Neural progenitor cell (in vitro differentiated cells): Measurements from ENCODE around the gene FAM163A.

Source experiments
- CTCF ChIP-seq: fragments of 200-600 bp; sonication (generic); IDR thresholded peaks from 2 replicates; pipeline ENCODE4 v1.5.1; 2017; ENCODE audit warnings: antibody characterized with exemption, mild to moderate bottlenecking
- EZH2phosphoT487 ChIP-seq: fragments of 200-600 bp; sonication (generic); IDR thresholded peaks from 2 replicates; pipeline ENCODE4 v1.6.1; 2017; ENCODE audit warnings: antibody characterized with exemption

GRCh38 chr1:179806333-179806732, 63.2 kb downstream of the FAM163A start:
- no peak for TF ChIP-seq CTCF
- no peak for TF ChIP-seq EZH2phosphoT487
